Stimulated activated CD8-positive, alpha-beta memory T cell treated with anti-CD3 and anti-CD28 coated beads, Interleukin-2, amount 100 ng/mL, for 1 hour (primary cell): Measurements from ENCODE around the gene PAXIP1.

Experiments
- DNase-seq, 2 donors: peaks; one replicate each; pipeline ENCODE4 v3.0.0-alpha.2; 2020; ENCODE audit warnings: low read depth in 2 of 2

The PAXIP1 gene

GRCh38 chr7:154913638-154914307 lies 89.2 kb downstream of the PAXIP1 start:
- peak; percentile 75 to 79 for DNase-seq

DNA sequence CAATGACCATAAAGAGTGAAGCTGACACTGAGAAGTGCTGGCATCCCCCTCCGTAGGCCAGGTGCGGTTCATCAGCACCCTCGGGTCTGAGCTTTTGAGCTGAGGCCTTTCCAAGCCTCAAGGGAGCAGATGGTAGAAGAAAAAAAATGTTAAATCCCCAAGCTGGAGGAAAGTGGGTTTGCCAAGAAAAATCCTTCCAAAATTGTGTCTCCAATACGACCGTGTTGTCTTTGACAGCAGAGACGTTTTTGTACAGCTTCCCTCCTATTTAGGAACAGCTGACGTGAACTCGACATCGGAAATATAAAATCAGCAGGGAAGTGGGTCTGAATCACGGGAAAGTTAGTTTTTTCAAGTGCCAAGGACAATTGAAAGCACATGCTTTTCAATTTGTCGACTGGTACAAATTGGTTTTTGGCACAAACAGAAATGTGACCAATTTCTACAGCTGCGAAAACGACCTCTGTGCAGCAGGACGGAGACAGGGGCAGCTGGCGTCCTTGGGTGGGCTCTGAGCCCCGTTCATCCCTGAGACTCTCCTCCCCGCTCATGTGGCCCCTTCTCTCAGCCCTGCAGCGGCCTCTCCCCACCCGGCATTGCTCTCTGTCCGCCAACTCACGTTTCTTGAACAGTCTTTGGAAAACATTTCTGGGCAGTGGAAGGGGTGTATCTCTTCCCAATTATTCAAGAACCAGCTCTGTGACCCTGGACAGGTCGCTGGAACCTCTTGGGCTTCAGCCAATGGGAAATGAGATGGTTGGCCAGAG lies 89.9 kb downstream of the PAXIP1 start:
- no peak for DNase-seq

GRCh38 chr7:154911862-154912455 lies 91.0 kb downstream of the PAXIP1 start:
- no peak for DNase-seq

DNA sequence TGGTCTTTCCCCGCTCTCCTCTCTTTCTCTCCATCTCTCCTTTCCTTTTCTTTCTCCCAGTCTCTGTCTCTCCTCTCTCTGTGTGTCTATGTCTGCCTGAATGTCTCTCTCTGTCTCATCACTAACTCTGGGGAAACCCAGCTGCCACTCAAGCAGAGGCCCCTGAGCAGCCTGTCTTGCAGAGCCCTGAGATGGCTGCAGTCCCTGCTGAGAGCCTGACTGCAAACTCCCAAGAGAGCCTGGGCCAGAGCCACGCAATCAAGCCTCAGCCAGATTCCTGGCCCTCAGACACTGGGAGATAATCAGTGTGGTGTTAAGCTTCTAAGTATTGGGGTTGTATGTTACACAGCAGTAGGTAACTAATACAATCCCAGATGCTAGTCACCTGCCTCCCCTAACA lies 91.5 kb downstream of the PAXIP1 start:
- DNase-seq, result no peak

GRCh38 chr7:154910977-154911376 lies 91.9 kb downstream of the PAXIP1 start:
- no peak for DNase-seq

GRCh38 chr7:154910125-154910524 lies 92.8 kb downstream of the PAXIP1 start:
- no peak for DNase-seq

DNA sequence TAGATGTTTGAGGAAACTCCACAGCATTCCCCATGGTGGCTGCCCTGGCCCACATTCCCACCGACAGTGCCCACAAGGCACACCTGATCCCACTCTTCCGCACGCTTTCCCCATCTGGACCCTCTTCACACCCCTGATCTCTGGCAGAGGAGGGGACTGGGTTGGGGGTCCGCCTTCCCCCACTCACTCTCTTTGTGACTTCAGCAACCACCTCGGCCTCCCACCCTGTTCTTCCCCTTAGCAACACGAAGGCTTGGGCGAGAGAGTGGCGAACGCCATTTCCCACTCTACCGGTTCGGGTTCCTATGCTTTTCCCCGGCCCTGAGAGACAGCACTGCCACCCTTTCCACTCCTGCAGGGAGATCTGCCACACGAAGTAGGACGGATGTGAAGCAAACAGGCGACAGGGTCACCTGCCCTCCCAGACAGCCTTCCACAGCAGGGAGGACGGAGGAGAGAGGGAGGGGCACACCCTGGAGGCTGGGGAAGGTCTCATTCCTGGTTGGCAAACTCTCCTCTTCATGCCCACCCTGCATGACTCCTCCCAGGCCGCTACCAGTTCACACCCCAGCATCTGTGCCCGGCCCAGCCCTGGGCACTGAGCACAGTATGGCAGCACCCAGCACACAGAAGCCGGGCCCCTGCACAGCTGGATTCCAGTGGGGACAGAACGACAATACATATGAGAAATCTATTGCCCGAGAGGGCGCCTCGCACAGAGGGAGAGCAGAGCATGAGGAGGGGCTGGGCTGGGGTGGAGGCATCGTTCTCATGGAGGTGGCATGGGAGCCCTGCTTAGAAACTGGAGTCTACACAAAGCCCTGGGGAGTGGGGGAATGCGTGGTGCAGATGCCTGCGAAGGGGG lies 93.5 kb downstream of the PAXIP1 start:
- no peak for DNase-seq

DNA sequence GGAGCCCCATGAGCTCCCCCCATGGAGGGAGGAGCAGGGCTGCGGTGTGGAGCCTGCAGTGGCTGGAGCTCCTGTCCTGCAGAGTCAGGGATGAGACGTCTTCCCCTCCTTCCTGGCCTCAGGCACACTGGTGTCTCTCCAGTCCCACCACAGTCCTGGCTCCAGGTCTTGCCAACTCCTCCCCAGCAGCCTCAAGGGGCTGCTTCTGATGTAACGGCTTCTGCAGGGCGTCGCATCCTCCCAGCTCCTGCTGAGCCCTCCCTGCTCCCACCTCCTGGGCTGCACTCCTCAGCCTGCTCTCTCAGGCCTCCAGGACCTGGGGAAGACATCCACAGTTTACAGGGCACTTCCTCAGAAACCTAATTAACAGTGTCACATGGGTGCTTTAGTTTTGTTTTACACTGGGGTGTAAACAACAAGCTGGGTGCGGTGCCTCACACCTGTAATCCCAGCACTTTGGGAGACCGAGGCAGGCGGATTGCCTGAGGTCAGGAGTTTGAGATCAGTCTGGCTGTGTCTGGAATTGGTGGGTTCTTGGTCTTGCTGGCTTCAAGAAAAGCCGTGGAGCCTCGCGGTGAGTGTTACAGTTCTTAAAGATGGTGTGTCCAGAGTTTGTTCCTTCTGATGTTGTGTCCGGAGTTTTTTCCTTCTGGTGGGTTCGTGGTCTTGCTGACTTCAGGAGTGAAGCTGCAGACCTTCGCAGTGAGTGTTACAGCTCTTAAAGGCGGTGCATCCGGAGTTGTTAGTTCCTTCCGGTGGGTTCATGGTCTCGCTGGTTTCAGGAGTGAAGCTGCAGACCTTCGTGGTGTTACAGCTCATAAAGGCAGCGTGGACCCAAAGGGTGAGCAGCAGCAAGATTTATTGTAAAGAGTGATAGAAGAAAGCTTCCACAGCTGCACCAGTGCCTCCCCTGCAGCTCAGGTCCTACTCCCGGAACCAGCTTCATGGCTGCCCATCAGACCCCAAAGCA lies 95.0 kb downstream of the PAXIP1 start:
- DNase-seq, result no peak

DNA sequence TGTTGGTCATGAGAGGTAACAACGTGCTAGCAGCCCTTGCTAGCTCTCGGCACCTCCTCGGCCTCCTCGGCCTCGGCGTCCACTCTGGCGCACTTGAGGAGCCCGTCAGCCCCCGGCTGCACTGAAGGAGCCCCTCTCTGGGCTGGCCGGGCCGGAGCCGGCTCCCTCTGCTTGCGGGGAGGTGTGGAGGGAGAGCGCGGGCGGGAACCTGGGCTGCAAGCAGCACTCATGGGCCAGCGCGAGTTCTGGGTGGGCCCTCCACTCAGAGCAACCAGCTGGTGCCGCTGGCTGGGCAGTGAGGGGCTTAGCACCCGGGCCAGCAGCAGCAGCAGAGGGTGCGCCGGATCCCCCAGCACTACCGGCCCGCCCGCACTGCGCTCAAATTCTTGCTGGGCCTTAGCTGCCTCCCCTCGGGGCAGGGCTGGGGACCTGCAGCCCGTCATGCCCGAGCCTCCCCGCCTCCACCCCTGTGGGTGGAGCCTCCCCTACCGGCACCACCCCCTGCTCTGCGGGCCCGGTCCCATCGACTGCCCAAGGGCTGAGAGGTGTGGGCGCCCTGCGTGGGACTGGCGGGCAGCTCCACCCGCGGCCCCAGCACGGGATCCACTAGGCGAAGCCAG lies 96.1 kb downstream of the PAXIP1 start:
- no peak for DNase-seq

- no peak for DNase-seq
Measured at GRCh38 chr7:154906201-154906600, 96.7 kb downstream of the PAXIP1 start.

- no peak for DNase-seq
Measured at GRCh38 chr7:154905615-154906014, 97.3 kb downstream of the PAXIP1 start.

DNA sequence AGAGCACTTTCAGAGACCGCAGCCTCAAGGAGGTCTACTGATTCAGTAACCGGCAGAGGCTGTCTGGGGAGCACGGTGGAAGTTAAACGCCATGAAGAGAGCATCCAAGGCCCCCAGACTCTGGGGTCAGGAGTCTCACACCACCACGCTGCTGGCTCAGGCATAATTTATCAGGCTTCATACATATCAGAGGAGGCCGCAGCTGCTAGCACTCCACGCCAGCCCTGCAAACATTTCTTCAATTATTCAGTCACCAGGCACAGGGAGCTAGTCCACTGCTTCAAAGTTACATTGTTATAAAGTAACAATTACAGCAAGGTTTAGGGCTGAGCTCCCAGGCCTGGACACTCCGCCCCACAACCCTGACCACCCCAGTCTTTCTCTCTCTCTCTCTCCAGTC lies 97.8 kb downstream of the PAXIP1 start:
- no peak for DNase-seq

GRCh38 chr7:154903083-154903731 lies 99.7 kb downstream of the PAXIP1 start:
- no peak for DNase-seq

DNA sequence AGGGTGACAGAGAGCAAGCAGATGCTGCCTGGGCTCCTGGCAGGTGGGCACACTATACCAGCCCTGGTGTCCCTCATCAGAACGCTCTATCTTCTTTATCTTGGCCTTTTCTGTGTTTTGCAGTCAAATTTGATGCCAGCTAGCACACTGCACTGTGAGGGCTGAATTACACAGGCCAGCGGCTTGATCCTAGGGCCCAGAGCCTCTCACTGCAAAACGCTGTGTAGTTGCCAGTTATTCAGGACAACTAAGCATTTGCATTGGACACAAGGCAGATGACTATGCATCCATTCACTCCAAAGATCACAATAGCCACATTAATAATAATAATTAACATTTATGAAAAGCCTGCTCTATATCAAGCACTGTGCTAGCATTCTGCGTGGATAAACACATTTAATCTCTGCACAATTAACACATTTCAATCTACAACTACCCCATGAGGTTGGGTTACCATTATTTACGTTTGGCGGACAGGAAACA lies 100.3 kb downstream of the PAXIP1 start:
- DNase-seq, result no peak

GRCh38 chr7:154899862-154900261 lies 103.1 kb downstream of the PAXIP1 start:
- DNase-seq, result no peak

DNA sequence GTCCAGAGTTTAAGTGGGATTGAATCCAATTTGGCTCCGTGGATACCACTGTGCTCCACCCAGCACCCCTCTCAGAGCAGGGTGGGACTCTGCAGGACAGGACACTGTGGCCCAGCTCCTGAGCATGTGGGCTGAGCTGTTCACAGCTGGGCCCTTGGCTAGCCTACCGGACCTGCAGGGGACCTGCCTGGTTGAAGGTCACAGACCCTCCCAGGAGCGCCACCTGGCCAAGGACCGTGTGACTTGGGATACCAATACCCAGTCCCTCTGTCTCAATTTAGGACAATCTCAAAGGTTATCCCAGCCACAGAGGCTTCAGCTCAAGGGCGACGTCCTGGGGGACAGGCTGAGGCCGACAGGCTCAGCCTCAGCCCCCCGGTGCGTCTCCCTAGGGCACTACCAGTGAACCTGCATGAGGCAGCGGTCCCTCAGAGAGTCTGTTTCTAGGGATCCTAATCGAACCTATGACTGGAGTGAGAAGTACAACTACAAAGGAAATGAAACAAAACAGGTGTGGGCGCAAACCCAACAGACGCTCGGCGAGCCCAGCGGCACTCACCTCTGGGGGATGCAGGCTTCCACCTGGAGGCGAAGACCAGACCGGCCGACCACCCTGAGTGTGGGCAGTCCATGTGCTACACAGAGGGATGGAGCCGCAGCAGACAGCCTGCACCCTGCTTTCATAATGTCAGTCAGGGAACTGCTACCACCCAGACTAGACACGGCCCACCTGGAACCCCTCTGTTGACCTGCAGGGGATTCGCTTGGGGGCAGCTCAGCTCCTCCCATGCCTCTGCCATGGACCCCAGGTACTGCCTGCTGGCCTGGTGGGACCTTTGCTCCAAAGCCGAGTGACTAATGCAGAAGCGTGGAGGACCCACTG lies 103.7 kb downstream of the PAXIP1 start:
- no peak for DNase-seq

DNA sequence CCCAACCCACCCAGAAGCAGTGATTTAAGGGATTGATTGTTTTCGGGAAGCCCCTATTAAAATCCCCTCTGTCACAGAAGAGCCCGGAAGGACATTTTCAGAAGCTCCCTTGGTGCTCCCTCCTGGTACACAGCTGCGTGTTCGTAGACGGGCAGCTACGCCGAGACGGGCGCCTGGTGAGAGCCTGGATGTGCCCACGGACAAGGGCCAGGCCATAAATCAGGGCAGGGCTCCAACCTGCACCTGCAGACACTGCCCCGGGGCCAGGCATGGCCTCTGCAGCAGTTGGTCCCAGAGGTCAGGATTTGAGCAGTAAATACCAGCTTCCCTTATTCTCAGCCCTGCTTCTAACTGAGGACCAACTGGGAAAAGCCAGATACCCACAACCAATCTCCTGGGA lies 106.8 kb downstream of the PAXIP1 start:
- DNase-seq, result no peak
